Choroid plexus epithelial cell (primary cell): ENCODE data around the gene CSNK1G2.

Experiments used
- DNase-seq: peaks from one replicate; pipeline ENCODE4 v3.0.0-alpha.2; 2010; ENCODE audit warnings: low read depth
- H3K4me3 ChIP-seq: 2 replicates; pipeline ENCODE4 v1.5.1; 2011; ENCODE audit warnings: low read depth, mild to moderate bottlenecking, control low read depth, low read length, moderate library complexity
- TF ChIP-seq, protein P1 (sequence below): conservative IDR thresholded peaks from 2 replicates; pipeline ENCODE4 v1.5.1; 2011; ENCODE audit warnings: low read depth, mild to moderate bottlenecking, control low read depth, inconsistent platforms, low read length, moderate library complexity

CSNK1G2 gene

DNA sequence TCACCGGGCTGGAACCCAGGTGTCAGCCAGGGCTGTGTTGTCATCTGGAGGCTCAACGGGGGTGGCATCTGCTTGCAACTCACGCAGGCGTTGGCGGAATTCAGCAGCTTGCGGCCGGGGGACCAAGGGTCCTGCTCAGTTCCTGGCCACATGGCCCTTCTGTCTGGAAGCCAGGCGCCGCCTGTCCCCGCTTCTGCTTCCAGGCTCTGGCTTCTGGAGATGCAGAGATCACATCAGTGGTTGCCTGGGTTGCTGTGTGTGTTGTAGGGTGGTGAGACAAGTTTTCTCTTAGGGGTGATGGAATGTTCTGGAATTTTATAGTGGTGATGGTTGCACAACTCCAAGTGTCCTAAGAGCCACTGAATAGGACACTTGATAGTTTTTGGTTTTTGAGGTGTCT lies 30.8 kb upstream of the CSNK1G2 start:
- no peak overlapping the region for H3K4me3 ChIP-seq
- TF ChIP-seq, protein P1, sequence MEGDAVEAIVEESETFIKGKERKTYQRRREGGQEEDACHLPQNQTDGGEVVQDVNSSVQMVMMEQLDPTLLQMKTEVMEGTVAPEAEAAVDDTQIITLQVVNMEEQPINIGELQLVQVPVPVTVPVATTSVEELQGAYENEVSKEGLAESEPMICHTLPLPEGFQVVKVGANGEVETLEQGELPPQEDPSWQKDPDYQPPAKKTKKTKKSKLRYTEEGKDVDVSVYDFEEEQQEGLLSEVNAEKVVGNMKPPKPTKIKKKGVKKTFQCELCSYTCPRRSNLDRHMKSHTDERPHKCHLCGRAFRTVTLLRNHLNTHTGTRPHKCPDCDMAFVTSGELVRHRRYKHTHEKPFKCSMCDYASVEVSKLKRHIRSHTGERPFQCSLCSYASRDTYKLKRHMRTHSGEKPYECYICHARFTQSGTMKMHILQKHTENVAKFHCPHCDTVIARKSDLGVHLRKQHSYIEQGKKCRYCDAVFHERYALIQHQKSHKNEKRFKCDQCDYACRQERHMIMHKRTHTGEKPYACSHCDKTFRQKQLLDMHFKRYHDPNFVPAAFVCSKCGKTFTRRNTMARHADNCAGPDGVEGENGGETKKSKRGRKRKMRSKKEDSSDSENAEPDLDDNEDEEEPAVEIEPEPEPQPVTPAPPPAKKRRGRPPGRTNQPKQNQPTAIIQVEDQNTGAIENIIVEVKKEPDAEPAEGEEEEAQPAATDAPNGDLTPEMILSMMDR, result no peak
- DNase-seq, result peak; percentile 52

DNA sequence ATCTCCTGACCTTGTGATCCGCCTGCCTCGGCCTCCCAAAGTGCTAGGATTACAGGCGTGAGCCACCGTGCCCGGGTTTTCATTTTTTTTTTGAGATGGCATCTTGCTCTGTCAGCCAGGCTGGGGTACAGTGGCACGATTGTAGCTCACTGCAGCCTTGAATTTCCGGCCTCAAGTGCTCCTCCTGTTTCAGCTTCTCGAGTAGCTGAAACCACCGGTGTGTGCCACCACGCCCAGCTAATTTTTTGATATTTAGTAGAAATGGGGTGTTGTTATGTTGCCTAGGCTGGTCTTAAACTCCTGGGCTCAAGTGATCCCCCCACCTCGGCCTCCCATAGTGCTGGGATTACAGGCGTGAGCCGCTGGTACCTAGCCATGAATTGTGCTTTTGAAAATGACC lies 29.9 kb upstream of the CSNK1G2 start:
- DNase-seq, result no peak
- H3K4me3 ChIP-seq, result no peak overlapping the region
- TF ChIP-seq, protein P1, result no peak

DNA sequence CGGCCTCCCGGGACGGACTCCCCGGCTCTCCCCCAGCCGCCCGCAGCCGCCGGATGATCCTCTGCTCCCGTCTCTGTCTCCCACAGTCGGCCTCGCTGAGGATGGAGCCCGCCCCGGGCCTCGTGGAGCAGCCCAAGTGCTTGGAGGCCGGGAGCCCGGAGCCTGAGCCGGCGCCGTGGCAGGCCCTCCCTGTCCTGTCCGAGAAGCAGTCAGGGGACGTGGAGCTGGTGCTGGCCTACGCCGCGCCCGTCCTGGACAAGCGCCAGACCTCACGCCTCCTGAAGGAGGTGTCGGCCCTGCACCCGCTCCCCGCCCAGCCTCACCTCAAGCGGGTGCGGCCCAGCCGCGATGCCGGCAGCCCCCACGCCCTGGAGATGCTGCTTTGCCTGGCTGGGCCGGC lies 29.0 kb upstream of the CSNK1G2 start:
- no peak for DNase-seq
- no peak overlapping the region for H3K4me3 ChIP-seq
- TF ChIP-seq, protein P1, result no peak

DNA sequence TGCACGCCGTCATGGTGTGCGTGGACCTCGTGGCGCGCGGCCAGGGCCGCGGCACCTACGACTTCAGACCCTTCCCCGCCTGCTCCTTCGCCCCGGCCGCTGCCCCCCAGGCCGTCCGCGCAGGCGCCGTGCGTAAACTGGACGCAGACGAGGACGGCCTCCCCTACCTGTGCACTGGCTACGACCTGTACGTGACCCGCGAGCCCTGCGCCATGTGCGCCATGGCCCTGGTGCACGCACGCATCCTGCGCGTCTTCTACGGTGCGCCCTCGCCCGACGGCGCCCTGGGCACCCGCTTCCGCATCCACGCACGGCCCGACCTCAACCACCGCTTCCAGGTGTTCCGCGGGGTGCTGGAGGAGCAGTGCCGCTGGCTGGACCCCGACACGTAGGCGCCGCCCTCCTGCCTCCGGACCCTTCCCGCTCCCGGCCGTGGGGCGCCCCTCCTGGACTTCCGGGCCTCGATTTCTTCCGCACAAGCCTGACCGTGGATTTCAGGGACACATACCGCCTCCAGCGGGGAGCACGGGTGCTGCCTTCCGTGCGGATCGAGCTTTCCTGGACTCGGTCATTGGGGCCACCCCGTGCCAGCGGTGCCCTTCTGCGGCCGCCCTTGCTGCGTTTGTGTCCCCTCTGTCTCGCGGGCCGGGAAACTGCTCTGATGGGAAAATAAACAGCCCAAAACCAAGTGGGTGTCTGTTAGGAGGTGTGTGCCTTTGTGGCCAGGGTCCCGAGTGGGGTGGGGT lies 28.0 kb upstream of the CSNK1G2 start:
- no peak for DNase-seq
- TF ChIP-seq, protein P1, result no peak

DNA sequence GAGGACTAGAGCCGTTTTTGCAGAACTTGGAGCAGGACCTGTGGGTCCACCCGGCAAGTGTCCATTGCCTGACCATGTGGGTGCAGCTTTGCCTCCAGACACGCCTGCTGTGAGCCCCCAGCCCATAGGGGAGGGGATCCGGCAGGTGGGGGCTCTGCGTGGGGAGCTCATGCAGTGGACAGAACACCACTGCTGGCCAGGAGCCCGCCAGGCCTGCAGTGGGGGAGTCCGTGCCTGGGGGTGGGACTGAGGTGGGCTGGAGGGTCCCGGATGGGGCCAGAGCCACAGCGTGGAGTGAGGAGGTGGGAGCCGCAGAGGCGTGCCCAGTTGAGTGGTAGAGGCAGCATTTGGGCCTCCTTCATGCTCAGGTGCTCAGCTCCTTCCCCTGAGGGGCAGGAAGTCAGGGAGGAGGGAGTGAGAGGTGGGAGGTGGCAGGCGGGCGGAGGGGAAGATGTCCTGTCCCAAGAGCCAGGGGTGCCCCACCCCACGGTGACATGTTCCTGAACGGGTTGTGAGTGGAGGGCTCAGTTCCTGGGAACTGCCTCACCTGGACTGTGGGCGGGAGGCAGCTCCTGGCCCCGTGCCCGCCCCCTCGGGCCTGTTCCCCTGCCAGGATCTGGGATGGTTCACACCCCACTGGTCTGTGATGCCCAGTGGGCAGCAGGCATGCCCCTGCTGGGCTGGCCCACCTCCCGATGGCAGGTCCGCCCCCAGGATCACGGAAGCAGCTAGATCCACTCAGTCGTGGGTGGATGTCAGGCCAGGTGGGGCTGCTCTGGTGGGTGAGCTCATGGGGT lies 27.0 kb upstream of the CSNK1G2 start:
- H3K4me3 ChIP-seq, result no peak overlapping the region
- TF ChIP-seq, protein P1, result no peak
- no peak for DNase-seq

More for the DNA sequence above, 28.0 kb upstream of the CSNK1G2 start:
- H3K4me3 ChIP-seq, result no peak overlapping the region

DNA sequence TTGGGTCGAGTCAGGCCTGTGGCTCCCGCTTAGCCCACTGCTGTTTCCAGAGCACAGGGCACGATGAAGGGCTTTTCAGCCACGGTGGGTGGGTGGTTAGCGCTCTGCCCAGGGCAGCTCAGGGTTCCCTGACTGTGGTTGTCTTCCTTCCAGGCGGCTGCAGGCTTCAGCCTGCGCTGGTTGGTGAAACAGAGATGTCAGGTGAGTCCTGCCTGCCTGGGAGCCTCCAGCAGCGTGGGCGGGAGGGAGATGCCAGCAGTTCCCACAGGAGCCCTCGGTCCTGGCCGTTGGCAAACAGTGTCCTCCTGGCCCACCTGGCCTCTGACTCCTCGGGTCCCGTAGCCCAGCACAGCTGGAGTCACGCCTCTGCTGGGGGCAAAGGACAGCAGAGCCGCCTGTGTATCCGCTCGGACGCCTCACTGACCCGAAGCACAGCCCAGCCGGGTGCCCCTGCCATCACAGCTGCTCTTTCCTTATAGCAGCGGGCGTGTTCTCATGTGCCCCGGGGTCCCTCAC lies 26.1 kb upstream of the CSNK1G2 start:
- TF ChIP-seq, protein P1, result no peak

DNA sequence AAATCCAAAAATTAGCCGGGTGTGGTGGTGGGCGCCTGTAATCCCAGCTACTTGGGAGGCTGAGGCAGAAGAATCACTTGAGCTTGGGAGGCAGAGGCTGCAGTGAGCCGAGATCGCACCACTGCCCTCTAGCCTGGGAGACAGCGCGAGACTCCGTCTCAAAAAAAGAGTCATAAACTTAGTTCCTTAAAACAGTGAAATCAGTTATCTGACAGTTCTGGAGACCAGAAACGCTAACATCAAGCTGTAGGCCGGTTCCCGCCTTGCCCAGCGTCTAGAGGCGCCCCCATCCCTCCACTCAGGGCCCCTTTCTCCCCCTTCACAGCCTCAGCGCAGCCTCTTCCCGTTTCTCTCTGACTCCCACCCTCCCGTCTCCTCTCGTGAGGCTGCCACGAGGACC lies 23.8 kb upstream of the CSNK1G2 start:
- H3K4me3 ChIP-seq, result no peak overlapping the region
- no peak for DNase-seq
- TF ChIP-seq, protein P1, result no peak

More for the DNA sequence above, 26.1 kb upstream of the CSNK1G2 start:
- DNase-seq, result no peak
- no peak overlapping the region for H3K4me3 ChIP-seq
